Effector memory CD4-positive, alpha-beta T cell (primary cell): Measurements from ENCODE around the gene HIVEP3.

Source experiments
- DNase-seq, 3 donors: peaks; one replicate each; pipeline ENCODE4 v3.0.0-alpha.2; 2020
- H3K27ac ChIP-seq: 2 replicates; pipeline ENCODE4 v1.7.0; 2013; ENCODE audit warnings: mild to moderate bottlenecking, low read length, moderate library complexity; ENCODE audit not compliant: insufficient read depth, poor library complexity, severe bottlenecking
- H3K27me3 ChIP-seq: replicated peaks from 2 replicates; pipeline ENCODE4 v1.7.0; 2013; ENCODE audit warnings: mild to moderate bottlenecking, low read length; ENCODE audit not compliant: insufficient read depth, control insufficient read depth, poor library complexity, severe bottlenecking
- H3K36me3 ChIP-seq: 2 replicates; pipeline ENCODE4 v1.7.0; 2013; ENCODE audit warnings: mild to moderate bottlenecking, low read length, moderate library complexity; ENCODE audit not compliant: control insufficient read depth, insufficient read depth
- H3K4me1 ChIP-seq: 2 replicates; pipeline ENCODE4 v1.7.0; 2013; ENCODE audit warnings: low read length, mild to moderate bottlenecking; ENCODE audit not compliant: control insufficient read depth, insufficient read depth, poor library complexity, severe bottlenecking
- H3K4me3 ChIP-seq: 2 replicates; pipeline ENCODE4 v1.7.0; 2013; ENCODE audit warnings: low read length, low read depth, mild to moderate bottlenecking; ENCODE audit not compliant: insufficient read depth, poor library complexity, severe bottlenecking
- H3K9me3 ChIP-seq: 2 replicates; pipeline ENCODE4 v1.7.0; 2013; ENCODE audit warnings: mild to moderate bottlenecking, low read length, moderate library complexity; ENCODE audit not compliant: control insufficient read depth

The HIVEP3 gene

GRCh38 chr1:41783189-41783639 lies 135.5 kb downstream of the HIVEP3 start:
- H3K4me3 ChIP-seq, result no peak overlapping the region
- no peaks in the 10 kb centered on the region for H3K9me3 ChIP-seq
- no peak overlapping the region for H3K27ac ChIP-seq
- no peak for DNase-seq
- H3K4me1 ChIP-seq, result no peaks in the 10 kb centered on the region
- no peaks in the 10 kb centered on the region for H3K36me3 ChIP-seq
- H3K27me3 ChIP-seq, result no peaks in the 10 kb centered on the region

GRCh38 chr1:41780916-41781315 lies 137.8 kb downstream of the HIVEP3 start:
- no peak overlapping the region for H3K27ac ChIP-seq
- no peaks in the 10 kb centered on the region for H3K4me1 ChIP-seq
- no peaks in the 10 kb centered on the region for H3K36me3 ChIP-seq
- no peaks in the 10 kb centered on the region for H3K27me3 ChIP-seq
- no peaks in the 10 kb centered on the region for H3K9me3 ChIP-seq
- DNase-seq, result no peak
- no peak overlapping the region for H3K4me3 ChIP-seq

- Histone ChIP-seq H3K27me3 (no peaks in the 10 kb centered on the region), H3K4me1 (no peaks in the 10 kb centered on the region), H3K36me3 (no peaks in the 10 kb centered on the region), H3K4me3 (no peak overlapping the region), H3K9me3 (no peaks in the 10 kb centered on the region), H3K27ac (no peak overlapping the region)
- DNase-seq, result no peak
Measured at GRCh38 chr1:41780322-41780721, 138.4 kb downstream of the HIVEP3 start.

- Histone ChIP-seq H3K4me3 (no peak overlapping the region), H3K27me3 (no peaks in the 10 kb centered on the region), H3K27ac (no peak overlapping the region), H3K4me1 (no peaks in the 10 kb centered on the region), H3K9me3 (no peaks in the 10 kb centered on the region), H3K36me3 (no peaks in the 10 kb centered on the region)
- no peak for DNase-seq
Measured at GRCh38 chr1:41779360-41779759, 139.4 kb downstream of the HIVEP3 start.

- no peak overlapping the region for H3K27ac ChIP-seq
- no peaks in the 10 kb centered on the region for H3K36me3 ChIP-seq
- no peak overlapping the region for H3K4me3 ChIP-seq
- no peaks in the 10 kb centered on the region for H3K27me3 ChIP-seq
- no peaks in the 10 kb centered on the region for H3K4me1 ChIP-seq
- DNase-seq, result no peak
- no peaks in the 10 kb centered on the region for H3K9me3 ChIP-seq
Measured at GRCh38 chr1:41777695-41778094, 141.0 kb downstream of the HIVEP3 start.

- no peak overlapping the region for H3K27ac ChIP-seq
- no peaks in the 10 kb centered on the region for H3K27me3 ChIP-seq
- H3K4me3 ChIP-seq, result no peak overlapping the region
- no peak for DNase-seq
- H3K9me3 ChIP-seq, result no peaks in the 10 kb centered on the region
- no peaks in the 10 kb centered on the region for H3K36me3 ChIP-seq
- no peaks in the 10 kb centered on the region for H3K4me1 ChIP-seq
Measured at GRCh38 chr1:41776891-41777441, 141.8 kb downstream of the HIVEP3 start.

GRCh38 chr1:41775956-41776585 lies 142.7 kb downstream of the HIVEP3 start:
- no peak for DNase-seq
- Histone ChIP-seq H3K4me1 (no peaks in the 10 kb centered on the region), H3K27ac (no peak overlapping the region), H3K27me3 (no peaks in the 10 kb centered on the region), H3K36me3 (no peaks in the 10 kb centered on the region), H3K9me3 (no peaks in the 10 kb centered on the region), H3K4me3 (no peak overlapping the region)

GRCh38 chr1:41774471-41774990 lies 144.2 kb downstream of the HIVEP3 start:
- Histone ChIP-seq H3K4me1 (no peaks in the 10 kb centered on the region), H3K9me3 (no peaks in the 10 kb centered on the region), H3K4me3 (no peak overlapping the region), H3K36me3 (no peaks in the 10 kb centered on the region), H3K27ac (no peak overlapping the region), H3K27me3 (no peaks in the 10 kb centered on the region)
- no peak for DNase-seq

- DNase-seq, result no peak
Measured at GRCh38 chr1:41773842-41774241, 144.9 kb downstream of the HIVEP3 start.

GRCh38 chr1:41773144-41773591 lies 145.6 kb downstream of the HIVEP3 start:
- DNase-seq, result no peak
- no peaks in the 10 kb centered on the region for H3K4me1 ChIP-seq
- no peaks in the 10 kb centered on the region for H3K36me3 ChIP-seq
- no peaks in the 10 kb centered on the region for H3K9me3 ChIP-seq
- H3K4me3 ChIP-seq, result no peak overlapping the region
- no peaks in the 10 kb centered on the region for H3K27me3 ChIP-seq
- H3K27ac ChIP-seq, result no peak overlapping the region

More at GRCh38 chr1:41773842-41774241, 144.9 kb downstream of the HIVEP3 start:
- no peaks in the 10 kb centered on the region for H3K4me1 ChIP-seq
- H3K9me3 ChIP-seq, result no peaks in the 10 kb centered on the region
- no peak overlapping the region for H3K27ac ChIP-seq
- no peaks in the 10 kb centered on the region for H3K36me3 ChIP-seq
- no peaks in the 10 kb centered on the region for H3K27me3 ChIP-seq
- H3K4me3 ChIP-seq, result no peak overlapping the region
